NCI-H2029 treated with DMSO at 0.1 percent for 48 hours (cell line): ENCODE results near the gene ATXN2.
"Not testable (repeated sequence)": the region's sequence is repeated elsewhere in the genome, so short reads cannot be mapped to it uniquely, and the experiment has no call there.

Experiments
- DNase-seq: peaks from one replicate; lab custom pipeline; 2025; lab: John Stamatoyannopoulos, UW

The ATXN2 gene

GRCh38 chr12:111404362-111405148 lies 194.6 kb downstream of the ATXN2 start:
- no peak for DNase-seq

GRCh38 chr12:111402490-111402824 lies 196.7 kb downstream of the ATXN2 start:
- not testable (repeated sequence) for DNase-seq
